ENCODE data around the gene BCLAF1. TPM values are rescaled to one million over a fixed set of nuclear protein-coding genes. Genes with fewer than 3 reads are reported as not detected.

Gene BCLAF1
- polyA plus RNA-seq, 6 donors from 2014 or later, result 73.9 to 180 (median 138) TPM

DNA sequence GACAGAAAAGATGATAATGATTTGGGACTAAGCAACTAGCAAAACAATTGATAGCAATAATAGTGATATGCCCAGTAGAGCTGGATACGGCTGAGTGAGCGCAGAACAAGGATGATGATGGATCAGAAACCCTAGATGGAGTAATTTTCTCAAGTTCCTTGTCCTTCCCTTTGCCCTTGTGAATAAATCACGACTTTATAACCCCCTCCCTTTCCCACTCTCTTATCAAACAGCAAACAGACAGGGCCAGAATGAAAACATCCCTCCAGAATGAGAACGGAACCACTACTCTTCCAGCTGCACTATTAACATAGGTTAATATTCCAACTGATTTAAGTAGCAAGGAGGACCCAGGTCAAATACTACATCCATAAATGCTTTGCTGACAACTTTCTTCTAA is 38.3 kb downstream of the BCLAF1 start:
- H3K4me3 Mint-ChIP-seq, result peak overlapping the region in 7 of 8 donors; percentile 92 to 99 (median 94)
- no peak for DNase-seq
- peak overlapping the region in 2 of 6 donors; percentile 68 to 71 for H3K27ac Mint-ChIP-seq
- H3K27me3 Mint-ChIP-seq, result no peaks in the 10 kb centered on the region
- H3K4me1 Mint-ChIP-seq, result peaks cover 24 to 35% (median 30%) of the 10 kb centered on the region in 3 donors
- no peak for ATAC-seq (ENCODE audit: low read depth in 2 of 2)
- no peaks in the 10 kb centered on the region for H3K9me3 Mint-ChIP-seq
- H3K36me3 Mint-ChIP-seq, result no peaks in the 10 kb centered on the region

DNA sequence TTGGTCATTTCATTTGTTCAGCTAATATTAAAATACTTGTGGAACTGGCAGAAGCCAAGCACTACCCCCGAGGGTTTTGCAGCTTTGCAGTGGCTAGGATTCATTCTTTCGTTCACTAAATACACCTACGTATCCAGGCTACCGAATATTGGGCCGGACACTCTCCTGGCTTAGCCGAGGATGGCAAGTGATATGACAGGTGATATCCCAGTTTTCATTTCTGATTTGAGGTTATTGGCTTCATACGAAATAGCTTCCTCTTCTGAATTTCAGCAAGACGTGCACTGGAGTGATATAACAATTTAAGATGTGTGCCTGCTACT is 39.0 kb downstream of the BCLAF1 start:
- peak overlapping the region; percentile 26 to 95 (median 72) for H3K27ac Mint-ChIP-seq
- H3K36me3 Mint-ChIP-seq, result no peaks in the 10 kb centered on the region
- H3K9me3 Mint-ChIP-seq, result no peaks in the 10 kb centered on the region
- peaks cover 24 to 35% (median 30%) of the 10 kb centered on the region in 3 donors for H3K4me1 Mint-ChIP-seq
- H3K4me3 Mint-ChIP-seq, result peak overlapping the region; percentile 92 to 99 (median 94)
- no peak for DNase-seq
- H3K27me3 Mint-ChIP-seq, result no peaks in the 10 kb centered on the region
- no peak for ATAC-seq (ENCODE audit: low read depth in 2 of 2)

DNA sequence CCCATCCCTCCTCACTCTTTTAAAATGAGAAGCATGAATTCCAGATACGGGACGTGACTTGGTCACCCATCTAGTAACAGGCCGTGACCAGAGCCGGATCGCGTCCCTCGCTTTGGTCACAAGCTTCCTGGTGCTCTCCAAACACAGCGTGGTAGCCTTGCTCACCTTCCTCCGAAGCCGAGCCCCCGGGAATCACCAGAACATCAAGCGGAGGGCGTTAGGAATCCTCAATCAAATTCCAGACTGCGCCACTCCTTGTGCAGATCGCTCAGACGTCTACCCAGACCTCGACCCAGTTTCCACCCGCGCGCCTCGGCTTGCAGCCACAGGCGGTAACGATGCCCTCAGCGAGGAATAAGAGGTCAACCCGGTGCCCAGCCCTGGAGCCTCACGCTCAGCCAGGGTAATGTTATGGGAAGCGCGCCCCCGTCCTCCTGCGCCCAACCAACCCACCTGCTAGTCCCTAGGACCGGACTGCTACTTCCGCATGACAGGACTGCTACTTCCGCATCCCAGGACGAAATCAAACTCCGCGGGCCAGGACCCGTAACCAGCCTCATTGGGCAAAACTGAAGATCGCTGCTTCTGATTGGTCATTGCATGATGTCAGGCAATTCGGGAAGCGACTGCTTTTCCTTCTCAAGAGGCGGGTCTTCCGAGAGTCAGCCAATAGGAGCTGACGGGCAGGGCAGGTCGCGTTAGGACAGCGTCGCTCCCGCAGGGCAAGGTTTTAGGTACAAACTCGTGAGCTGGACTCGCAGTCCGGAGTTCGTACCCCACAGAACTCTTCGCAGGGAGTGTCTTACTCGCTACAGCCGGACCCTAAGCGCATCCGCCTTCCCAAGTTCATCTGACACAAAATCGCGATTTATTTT is 39.6 kb downstream of the BCLAF1 start, which contains the start of gene MTFR2:
MTFR2 (minus strand) TSS at position 501 of the 875 bp plus-strand sequence. CDS start 1,212 bp downstream, outside the sequence.
- peak; percentile 95 to 97 for ATAC-seq (ENCODE audit: low read depth in 2 of 2)

DNA sequence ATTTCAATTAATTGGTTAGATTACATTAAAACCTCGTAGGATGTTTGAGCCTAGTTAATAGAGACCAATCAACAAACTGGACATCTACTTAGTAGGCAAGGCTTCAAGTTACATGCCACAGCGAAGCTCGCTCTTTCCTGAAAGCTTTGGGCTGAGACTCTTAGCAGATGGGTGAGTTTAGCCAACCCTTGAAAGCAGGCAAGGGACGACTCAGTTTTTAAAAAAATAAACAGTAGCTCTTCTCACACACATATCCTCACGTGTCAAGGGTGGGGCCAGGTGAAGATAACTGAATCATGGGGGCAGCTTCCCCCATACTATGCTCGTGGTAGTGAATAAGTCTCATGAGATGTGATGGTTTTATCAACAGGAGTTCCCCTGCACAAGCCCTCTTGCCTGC is 40.3 kb downstream of the BCLAF1 start:
- DNase-seq, result no peak

More for the DNA sequence above, 39.6 kb downstream of the BCLAF1 start, which contains the start of gene MTFR2:
- Mint-ChIP-seq H3K27me3 (no peaks in the 10 kb centered on the region), H3K4me3 (peak within 1 kb of the TSS; percentile 92 to 99 (median 94)), H3K9me3 (no peaks in the 10 kb centered on the region), H3K27ac (peak within 1 kb of the TSS; percentile 71 to 95 (median 82)), H3K36me3 (no peaks in the 10 kb centered on the region), H3K4me1 (peaks cover 24 to 35% (median 30%) of the 10 kb centered on the region in 3 donors)
- peak; percentile 96 for DNase-seq

DNA sequence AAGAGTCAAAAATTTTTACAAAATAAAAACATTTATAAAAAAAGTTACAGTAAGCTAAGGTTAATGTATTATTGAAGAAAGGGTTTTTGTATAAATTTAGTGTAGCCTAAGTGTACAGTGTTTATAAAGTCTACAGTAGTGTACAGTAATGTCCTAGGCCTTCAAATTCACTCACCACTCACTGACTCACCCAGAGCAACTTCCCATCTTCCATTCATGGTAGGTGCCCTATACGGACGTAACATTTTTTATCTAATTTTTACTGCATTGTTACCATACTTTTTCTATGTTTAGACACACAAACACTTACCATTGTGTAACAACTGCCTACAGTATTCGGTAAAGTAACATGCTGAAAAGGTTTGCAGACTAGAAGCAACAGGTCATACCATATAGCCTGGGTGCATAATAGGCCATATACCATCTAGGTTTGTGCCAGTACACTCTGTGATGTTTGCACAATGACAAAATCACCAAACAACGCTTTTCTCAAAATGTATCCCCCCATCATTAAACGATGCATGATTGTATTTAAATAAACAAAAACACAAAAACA is 45.5 kb downstream of the BCLAF1 start:
- no peaks in the 10 kb centered on the region for H3K9me3 Mint-ChIP-seq
- no peaks in the 10 kb centered on the region for H3K27me3 Mint-ChIP-seq
- H3K4me3 Mint-ChIP-seq, result no peak overlapping the region
- peaks cover 0 to 4% (median 3%) of the 10 kb centered on the region in 3 donors for H3K4me1 Mint-ChIP-seq
- ATAC-seq (ENCODE audit: low read depth in 2 of 2) (no peak), DNase-seq (no peak)
- H3K27ac Mint-ChIP-seq, result no peak overlapping the region
- peaks cover 0 to 5% of the 10 kb centered on the region in 2 donors for H3K36me3 Mint-ChIP-seq

More for the DNA sequence above, 40.3 kb downstream of the BCLAF1 start:
- no peaks in the 10 kb centered on the region for H3K9me3 Mint-ChIP-seq
- H3K27ac Mint-ChIP-seq, result peak overlapping the region in 3 of 6 donors; percentile 59 to 90 (median 77)
- ATAC-seq (ENCODE audit: low read depth in 2 of 2), result no peak
- H3K4me1 Mint-ChIP-seq, result peaks cover 24 to 35% (median 30%) of the 10 kb centered on the region in 3 donors
- H3K36me3 Mint-ChIP-seq, result no peaks in the 10 kb centered on the region
- no peaks in the 10 kb centered on the region for H3K27me3 Mint-ChIP-seq
- peak overlapping the region; percentile 92 to 99 (median 94) for H3K4me3 Mint-ChIP-seq

DNA sequence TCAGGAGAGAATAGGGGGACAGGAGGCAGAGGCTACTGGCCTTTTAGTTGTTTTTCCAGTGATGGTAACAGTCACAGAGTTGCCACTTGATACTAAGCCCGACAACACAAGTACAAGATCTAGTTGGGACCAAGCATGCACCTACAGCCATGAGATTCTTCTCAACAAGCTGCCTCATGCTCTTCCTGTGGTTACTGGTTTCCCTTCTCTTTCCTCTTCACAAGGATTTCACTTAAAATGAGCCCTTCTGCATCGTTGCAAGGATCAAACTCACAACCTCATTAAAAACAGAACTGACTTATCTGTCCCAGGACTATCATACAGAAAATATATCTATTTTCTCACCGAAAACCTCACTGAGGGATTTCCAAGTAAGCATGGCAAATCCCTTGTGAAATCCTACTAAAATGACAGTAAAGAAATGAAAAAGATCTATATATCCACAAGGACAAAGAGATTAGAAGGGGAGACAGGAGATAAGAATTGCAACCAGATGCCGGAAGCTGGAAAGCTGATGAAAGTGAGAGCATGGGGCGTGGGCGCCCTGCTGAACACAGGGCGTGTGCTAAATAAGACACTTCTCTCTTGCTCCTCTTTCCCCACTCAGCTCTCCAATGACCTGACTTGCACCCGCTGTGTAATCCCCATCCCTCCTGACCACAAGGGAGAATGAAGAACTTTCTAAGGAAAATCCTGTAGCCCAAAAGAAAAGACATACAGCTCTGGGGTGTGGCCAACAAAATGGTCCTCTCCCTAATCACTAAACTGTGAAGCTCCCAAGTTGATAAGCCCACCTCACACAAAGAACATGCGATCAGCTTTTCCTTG is 53.0 kb downstream of the BCLAF1 start:
- Mint-ChIP-seq H3K9me3 (no peaks in the 10 kb centered on the region), H3K36me3 (peaks cover 0 to 8% of the 10 kb centered on the region in 2 donors), H3K4me1 (peaks cover 0 to 4% (median 0%) of the 10 kb centered on the region in 3 donors), H3K27me3 (no peaks in the 10 kb centered on the region), H3K27ac (peak overlapping the region in 1 of 6 donors; percentile 19), H3K4me3 (no peak overlapping the region)
- no peak for ATAC-seq (ENCODE audit: low read depth in 2 of 2)
- no peak for DNase-seq

DNA sequence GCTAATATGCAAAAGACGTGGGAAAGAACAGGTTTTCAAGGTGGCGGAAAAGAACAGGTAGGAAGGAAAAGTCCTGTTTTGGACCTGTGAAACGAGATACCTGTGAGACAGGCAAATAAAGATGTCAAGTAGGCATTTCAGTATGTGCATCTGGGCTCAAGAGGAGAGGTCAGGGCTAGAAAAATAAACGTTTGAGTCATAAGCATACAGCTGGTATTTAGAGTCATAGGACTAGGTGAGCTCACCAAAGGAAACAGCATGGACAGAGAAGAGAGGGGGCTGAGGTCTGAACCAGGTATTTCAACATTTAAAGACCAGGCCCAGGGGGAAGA is 54.4 kb downstream of the BCLAF1 start:
- Mint-ChIP-seq H3K4me1 (peaks cover 0 to 4% (median 4%) of the 10 kb centered on the region in 3 donors), H3K27me3 (no peaks in the 10 kb centered on the region), H3K36me3 (peaks cover 0 to 8% of the 10 kb centered on the region in 2 donors), H3K4me3 (peak overlapping the region in 1 of 8 donors; percentile 31), H3K9me3 (no peaks in the 10 kb centered on the region), H3K27ac (peak overlapping the region in 1 of 6 donors; percentile 68)
- ATAC-seq (ENCODE audit: low read depth in 2 of 2), result no peak
- DNase-seq, result no peak

DNA sequence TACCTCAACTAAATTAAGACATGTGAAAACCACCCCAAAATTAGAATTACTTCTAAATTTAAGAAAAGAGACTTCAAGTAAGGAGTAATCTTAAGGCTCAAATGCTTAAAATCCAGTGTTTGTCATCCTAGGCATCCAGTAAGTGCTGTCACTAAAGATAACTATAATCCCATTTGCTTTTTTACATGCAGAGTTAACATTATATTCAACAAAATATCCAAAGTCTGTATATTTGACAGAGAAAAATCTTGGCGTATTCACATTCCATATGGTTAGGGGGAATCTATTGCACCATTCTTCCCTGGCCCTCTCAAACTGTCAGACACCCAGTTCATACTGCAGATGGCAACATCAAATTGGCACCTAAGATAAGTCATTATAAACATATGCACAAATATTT is 56.9 kb downstream of the BCLAF1 start:
- Mint-ChIP-seq H3K4me1 (peaks cover 6 to 23% (median 10%) of the 10 kb centered on the region in 3 donors), H3K27ac (peak overlapping the region in 1 of 6 donors; percentile 7), H3K27me3 (no peaks in the 10 kb centered on the region), H3K4me3 (no peak overlapping the region), H3K9me3 (no peaks in the 10 kb centered on the region), H3K36me3 (no peaks in the 10 kb centered on the region)
- ATAC-seq (ENCODE audit: low read depth in 2 of 2) (no peak), DNase-seq (no peak)

DNA sequence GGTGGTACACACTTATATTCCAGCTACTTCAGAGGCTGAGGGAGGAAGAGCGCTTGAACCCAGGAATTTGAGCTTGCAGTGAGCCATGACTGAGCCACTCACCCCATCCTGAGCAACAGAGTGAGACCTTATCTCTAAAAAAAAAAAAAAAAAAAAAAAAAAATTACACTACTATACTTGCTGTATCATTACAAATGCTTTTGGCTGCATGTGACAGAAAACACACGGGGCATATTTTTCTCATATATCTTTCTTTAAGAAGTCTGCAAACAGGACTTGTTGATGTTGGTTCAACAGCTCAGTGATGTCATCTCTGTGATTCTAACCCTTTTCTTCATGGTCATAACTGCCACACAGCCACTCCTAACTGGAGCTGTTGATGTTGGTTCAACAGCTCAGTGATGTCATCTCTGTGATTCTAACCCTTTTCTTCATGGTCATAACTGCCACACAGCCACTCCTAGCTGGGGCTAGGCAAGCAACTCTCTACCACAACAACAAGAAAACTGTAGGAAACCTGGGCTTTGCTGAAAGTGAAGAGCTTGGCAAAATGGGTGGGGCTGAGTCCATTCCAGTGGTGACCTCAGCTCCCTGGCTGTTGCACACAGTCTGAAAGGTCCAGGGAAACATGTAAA is 59.3 kb downstream of the BCLAF1 start:
- no peaks in the 10 kb centered on the region for H3K27me3 Mint-ChIP-seq
- H3K4me3 Mint-ChIP-seq, result no peak overlapping the region
- no peak overlapping the region for H3K27ac Mint-ChIP-seq
- no peaks in the 10 kb centered on the region for H3K9me3 Mint-ChIP-seq
- H3K36me3 Mint-ChIP-seq, result no peaks in the 10 kb centered on the region
- peaks cover 10 to 31% (median 11%) of the 10 kb centered on the region in 3 donors for H3K4me1 Mint-ChIP-seq
- DNase-seq, result no peak
- no peak for ATAC-seq (ENCODE audit: low read depth in 2 of 2)

DNA sequence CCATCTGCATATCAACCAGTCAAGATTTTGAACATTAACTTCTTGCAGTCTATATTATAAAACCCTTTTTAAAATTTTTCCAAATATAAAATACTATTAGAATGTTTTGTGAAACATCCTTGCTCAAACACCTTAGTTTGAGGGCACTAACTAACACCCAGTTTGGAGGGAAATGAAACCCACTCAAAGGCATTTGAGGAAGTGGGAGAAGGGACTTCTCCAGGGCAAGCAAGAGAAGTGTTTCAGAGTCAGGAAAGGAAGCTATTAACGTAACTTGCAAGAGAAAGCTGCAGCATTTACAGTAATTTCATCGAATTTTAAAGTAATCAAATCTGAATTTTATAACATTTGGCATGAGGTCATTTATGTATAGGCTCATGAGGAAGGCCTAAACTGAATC is 60.8 kb downstream of the BCLAF1 start:
- peak; percentile 54 to 58 for ATAC-seq (ENCODE audit: low read depth in 2 of 2)
- Mint-ChIP-seq H3K36me3 (no peaks in the 10 kb centered on the region), H3K4me1 (peaks cover 6 to 31% (median 11%) of the 10 kb centered on the region in 3 donors), H3K4me3 (peak overlapping the region in 1 of 8 donors; percentile 54), H3K27ac (peak overlapping the region in 3 of 6 donors; percentile 49 to 86 (median 85)), H3K27me3 (no peaks in the 10 kb centered on the region), H3K9me3 (no peaks in the 10 kb centered on the region)
- peak; percentile 19 for DNase-seq

DNA sequence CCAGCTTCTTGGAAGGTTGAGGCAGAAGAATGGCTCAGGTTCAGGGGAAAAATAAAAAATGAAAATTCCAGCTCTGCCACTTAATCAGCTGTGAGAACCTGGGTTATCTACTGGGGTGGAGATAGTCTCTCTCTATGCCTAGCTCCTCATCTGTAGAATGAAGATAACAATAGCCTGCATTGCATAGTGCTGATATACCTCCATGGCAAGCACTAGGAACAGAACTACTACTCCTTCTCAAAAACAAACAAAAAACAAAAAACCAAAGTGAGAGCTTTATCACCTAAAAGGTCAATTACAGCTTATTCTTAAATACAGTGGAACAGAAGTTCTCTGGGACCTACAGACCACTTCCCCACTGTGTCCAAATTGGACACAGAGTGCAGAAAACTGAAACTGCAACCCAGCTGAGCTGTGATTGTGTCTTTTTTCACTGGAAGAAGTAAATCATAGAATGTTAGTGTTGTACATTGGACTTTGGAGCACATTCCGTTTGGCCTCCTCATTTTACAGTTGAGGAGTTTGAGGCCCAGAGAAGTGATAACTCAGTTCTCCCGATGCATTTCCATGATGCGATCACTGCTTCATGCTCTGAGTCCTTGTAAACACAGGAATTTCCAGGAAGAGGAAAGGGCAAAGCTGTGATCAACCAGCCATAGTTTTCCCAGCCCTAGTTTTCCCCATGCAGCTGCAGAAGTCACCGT is 62.8 kb downstream of the BCLAF1 start:
- DNase-seq (no peak), ATAC-seq (ENCODE audit: low read depth in 2 of 2) (no peak)
- Mint-ChIP-seq H3K9me3 (no peaks in the 10 kb centered on the region), H3K36me3 (no peaks in the 10 kb centered on the region), H3K27me3 (no peaks in the 10 kb centered on the region), H3K4me3 (peak overlapping the region; percentile 17 to 79 (median 63)), H3K4me1 (peaks cover 6 to 31% (median 11%) of the 10 kb centered on the region in 3 donors), H3K27ac (no peak overlapping the region)

DNA sequence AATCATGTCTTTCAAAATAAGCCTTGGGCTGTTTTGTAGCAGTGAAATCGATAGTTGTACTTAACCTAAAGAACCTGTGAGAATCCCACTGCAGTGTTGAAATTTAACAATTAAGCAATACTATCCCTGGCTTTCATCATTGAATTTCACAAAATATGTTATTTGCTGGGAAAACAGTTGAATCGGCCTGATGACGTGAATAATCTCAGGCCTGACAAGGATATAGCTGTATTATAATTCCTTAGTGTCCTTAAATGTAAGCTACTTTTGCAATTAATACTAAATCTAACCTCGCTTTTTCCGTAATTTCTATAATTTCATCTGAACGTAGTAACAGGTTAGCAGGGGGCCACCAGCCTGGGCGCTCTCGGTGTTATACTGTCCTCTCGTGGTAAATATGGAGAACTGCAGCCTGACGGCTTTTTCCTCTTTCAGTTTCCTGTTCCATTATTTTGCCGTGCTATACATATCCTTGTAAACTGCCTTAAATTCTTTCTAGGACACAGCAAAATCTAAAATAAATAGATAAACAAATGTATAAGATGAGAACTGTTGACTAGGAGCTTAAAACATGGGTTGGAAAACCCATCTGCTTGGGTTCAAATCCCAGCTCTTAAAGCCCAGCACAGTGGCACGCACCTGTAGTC is 63.5 kb downstream of the BCLAF1 start:
- peak; percentile 60 for DNase-seq
- Mint-ChIP-seq H3K4me3 (peak overlapping the region; percentile 17 to 79 (median 63)), H3K4me1 (peaks cover 6 to 31% (median 11%) of the 10 kb centered on the region in 3 donors), H3K9me3 (no peaks in the 10 kb centered on the region), H3K36me3 (no peaks in the 10 kb centered on the region), H3K27me3 (no peaks in the 10 kb centered on the region), H3K27ac (peak overlapping the region in 1 of 6 donors; percentile 83)
- peak; percentile 75 to 84 for ATAC-seq (ENCODE audit: low read depth in 2 of 2)

Data from naive B cell (primary cell).